Suprapubic skin (tissue), 4 donors: ENCODE measurements around the gene SPOCK3.

Source experiments
- CTCF ChIP-seq, 2 donors: fragments of 200-600 bp in 1 of 2; fragments of 450-650 bp in 1 of 2; sonication (generic) in 1 of 2; IDR thresholded peaks; one replicate each; pipeline ENCODE4 v1.5.1; 2016 to 2019; ENCODE audit warnings: antibody characterized with exemption in 2 of 2, mild to moderate bottlenecking in 1 of 2, moderate library complexity in 1 of 2
- POLR2A ChIP-seq, 2 donors: fragments of 450-650 bp; IDR thresholded peaks; one replicate each; pipeline ENCODE4 v1.6.1; 2017; ENCODE audit warnings: antibody characterized with exemption in 2 of 2, mild to moderate bottlenecking in 2 of 2, moderate library complexity in 2 of 2
- POLR2AphosphoS5 ChIP-seq, 3 donors: sonication (generic); formaldehyde crosslinking; IDR thresholded peaks; one replicate each; pipeline ENCODE4 v1.6.1; 2017; ENCODE audit warnings: antibody characterized with exemption in 3 of 3

DNA sequence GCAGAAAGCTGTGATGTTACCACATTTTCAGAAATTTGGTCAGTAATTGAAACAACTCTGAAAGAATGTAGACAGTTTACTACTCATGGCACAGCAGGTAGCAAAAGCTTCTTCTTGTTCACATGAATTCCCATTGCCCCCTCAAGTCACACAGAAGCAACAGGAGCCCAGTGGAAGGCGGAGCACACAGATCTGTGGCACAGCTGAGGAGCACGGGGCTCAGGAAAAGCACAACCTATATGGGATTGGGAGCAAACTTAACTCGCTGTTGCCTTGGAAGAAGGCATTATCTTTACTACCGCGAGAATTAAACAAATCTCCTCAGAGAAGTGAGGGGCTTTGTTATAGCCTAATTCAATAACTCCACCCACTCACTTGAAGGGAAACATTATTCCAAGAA is 358.5 kb downstream of the SPOCK3 start:
- TF ChIP-seq CTCF (IDR thresholded peaks at IDR 0.05) = no peak
- no peak for TF ChIP-seq POLR2A (IDR thresholded peaks at IDR 0.05)
- no peak for TF ChIP-seq POLR2AphosphoS5 (IDR thresholded peaks at IDR 0.05)
